ENCODE data around the gene ABCF2. TPM values are rescaled to one million over a fixed set of nuclear protein-coding genes. Genes with fewer than 3 reads are reported as not detected.

ABCF2 gene
- total and polyA plus RNA-seq, 2 donors (not counting 1 experiment from before 2014, with no cell fraction given): 16.1 to 30.2 TPM

- Histone ChIP-seq H3K4me3 (ENCODE audit: control extremely low read depth in 1 of 5, extremely low read depth in 1 of 5, insufficient read depth in 1 of 5, low read depth in 2 of 5, low read length in 4 of 5) (no peak overlapping the region), H3K79me2 (ENCODE audit: control insufficient read depth, insufficient read depth, low read length) (no peaks in the 10 kb centered on the region), H3K27ac (ENCODE audit: low read length in 2 of 2) (no peak overlapping the region), H3K4me1 (ENCODE audit: control insufficient read depth in 2 of 2, insufficient read depth in 2 of 2, low read length in 2 of 2) (no peaks in the 10 kb centered on the region), H3K4me2 (replicated peaks; ENCODE audit: low read depth, low read length, poor library complexity, severe bottlenecking) (no peak overlapping the region), H4K20me1 (ENCODE audit: control insufficient read depth, insufficient read depth, low read length, poor library complexity, severe bottlenecking) (no peaks in the 10 kb centered on the region), H2AFZ (ENCODE audit: insufficient read depth, low read depth, low read length, poor library complexity, severe bottlenecking) (no peak overlapping the region), H3K9ac (ENCODE audit: low read length) (no peak overlapping the region), H3K27me3 (replicated peaks in 1 of 4; ENCODE audit: control extremely low read depth in 1 of 4, control insufficient read depth in 3 of 4, insufficient read depth in 4 of 4, low read length in 3 of 4) (peaks cover 0 to 29% (median 8%) of the 10 kb centered on the region in 4 experiments), H3K9me3 (ENCODE audit: control extremely low read depth in 1 of 3, control insufficient read depth in 2 of 3, insufficient read depth in 1 of 3, low read length in 2 of 3) (peaks cover 0 to 27% (median 0%) of the 10 kb centered on the region in 3 donors), H3K36me3 (replicated peaks in 1 of 2; ENCODE audit: control extremely low read depth in 1 of 2, control insufficient read depth in 1 of 2, extremely low read depth in 1 of 2, insufficient read depth in 2 of 2, low read length in 1 of 2) (no peaks in the 10 kb centered on the region)
- intact Hi-C loops (cut with micrococcal nuclease): no loop called here
- 86% methylated on average over 21 of the region's 23 CpGs for whole genome bisulfite sequencing (ENCODE audit: insufficient coverage)
- ATAC-seq (ENCODE audit: low read depth) (no peak), DNase-seq (no peak)
- POLR2A ChIA-PET: no interaction called here
- H3K4me1 Mint-ChIP-seq: peaks cover 6% of the 10 kb centered on the region
- TF ChIP-seq, protein P1, sequence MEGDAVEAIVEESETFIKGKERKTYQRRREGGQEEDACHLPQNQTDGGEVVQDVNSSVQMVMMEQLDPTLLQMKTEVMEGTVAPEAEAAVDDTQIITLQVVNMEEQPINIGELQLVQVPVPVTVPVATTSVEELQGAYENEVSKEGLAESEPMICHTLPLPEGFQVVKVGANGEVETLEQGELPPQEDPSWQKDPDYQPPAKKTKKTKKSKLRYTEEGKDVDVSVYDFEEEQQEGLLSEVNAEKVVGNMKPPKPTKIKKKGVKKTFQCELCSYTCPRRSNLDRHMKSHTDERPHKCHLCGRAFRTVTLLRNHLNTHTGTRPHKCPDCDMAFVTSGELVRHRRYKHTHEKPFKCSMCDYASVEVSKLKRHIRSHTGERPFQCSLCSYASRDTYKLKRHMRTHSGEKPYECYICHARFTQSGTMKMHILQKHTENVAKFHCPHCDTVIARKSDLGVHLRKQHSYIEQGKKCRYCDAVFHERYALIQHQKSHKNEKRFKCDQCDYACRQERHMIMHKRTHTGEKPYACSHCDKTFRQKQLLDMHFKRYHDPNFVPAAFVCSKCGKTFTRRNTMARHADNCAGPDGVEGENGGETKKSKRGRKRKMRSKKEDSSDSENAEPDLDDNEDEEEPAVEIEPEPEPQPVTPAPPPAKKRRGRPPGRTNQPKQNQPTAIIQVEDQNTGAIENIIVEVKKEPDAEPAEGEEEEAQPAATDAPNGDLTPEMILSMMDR (IDR thresholded peaks at IDR 0.05): no peak
- TF ChIP-seq EZH2 (IDR thresholded peaks at IDR 0.05; ENCODE audit: borderline replicate concordance, insufficient read depth, low read depth, low read length, poor library complexity, severe bottlenecking): no peak
- no peak overlapping the region for H3K27ac Mint-ChIP-seq
- H3K9me3 Mint-ChIP-seq (ENCODE audit: insufficient read depth): no peaks in the 10 kb centered on the region
- CTCF ChIA-PET: interaction anchor here (1.6 kb wide), 1 partner anchor 11 kb away, joined by 5 read pairs; no protein-coding TSS in a partner anchor
- H3K4me3 Mint-ChIP-seq: no peak overlapping the region
- H3K27me3 Mint-ChIP-seq: peaks cover 51% of the 10 kb centered on the region
Measured at GRCh38 chr7:151175793-151176311, 51.2 kb downstream of the ABCF2 start.

GRCh38 chr7:151175047-151175792 lies 51.8 kb downstream of the ABCF2 start:
- TF ChIP-seq, protein P1 (IDR thresholded peaks at IDR 0.05): no peak
- TF ChIP-seq EZH2 (IDR thresholded peaks at IDR 0.05; ENCODE audit: borderline replicate concordance, insufficient read depth, low read depth, low read length, poor library complexity, severe bottlenecking): no peak
- intact Hi-C loops (cut with micrococcal nuclease): no loop called here
- POLR2A ChIA-PET: no interaction called here
- whole genome bisulfite sequencing (ENCODE audit: insufficient coverage): 71% methylated on average over 16 of the region's 16 CpGs
- Mint-ChIP-seq H3K9me3 (ENCODE audit: insufficient read depth) (no peaks in the 10 kb centered on the region), H3K4me3 (no peak overlapping the region), H3K27ac (no peak overlapping the region), H3K27me3 (peaks cover 46% of the 10 kb centered on the region), H3K4me1 (peaks cover 6% of the 10 kb centered on the region)
- H3K4me3 ChIP-seq (ENCODE audit: control extremely low read depth in 1 of 5, extremely low read depth in 1 of 5, insufficient read depth in 1 of 5, low read depth in 2 of 5, low read length in 4 of 5): no peak overlapping the region
- H3K27ac ChIP-seq (ENCODE audit: low read length in 2 of 2): no peak overlapping the region
- H3K9ac ChIP-seq (ENCODE audit: low read length): no peak overlapping the region
- ATAC-seq (ENCODE audit: low read depth): no peak
- H3K27me3 ChIP-seq (replicated peaks in 1 of 4; ENCODE audit: control extremely low read depth in 1 of 4, control insufficient read depth in 3 of 4, insufficient read depth in 4 of 4, low read length in 3 of 4): peaks cover 0 to 29% (median 8%) of the 10 kb centered on the region in 4 experiments
- H3K36me3 ChIP-seq (replicated peaks in 1 of 2; ENCODE audit: control extremely low read depth in 1 of 2, control insufficient read depth in 1 of 2, extremely low read depth in 1 of 2, insufficient read depth in 2 of 2, low read length in 1 of 2): no peaks in the 10 kb centered on the region
- no peaks in the 10 kb centered on the region for H3K4me1 ChIP-seq (ENCODE audit: control insufficient read depth in 2 of 2, insufficient read depth in 2 of 2, low read length in 2 of 2)
- H3K79me2 ChIP-seq (ENCODE audit: control insufficient read depth, insufficient read depth, low read length): no peaks in the 10 kb centered on the region
- CTCF ChIA-PET: interaction anchor here (0.9 to 1.6 kb wide), 3 partner anchors 8 to 126 kb away, joined by 3 to 5 read pairs (median 3); no protein-coding TSS in a partner anchor
- peaks cover 0 to 27% (median 0%) of the 10 kb centered on the region in 3 donors for H3K9me3 ChIP-seq (ENCODE audit: control extremely low read depth in 1 of 3, control insufficient read depth in 2 of 3, insufficient read depth in 1 of 3, low read length in 2 of 3)
- no peak for DNase-seq
- H2AFZ ChIP-seq (ENCODE audit: insufficient read depth, low read depth, low read length, poor library complexity, severe bottlenecking): no peak overlapping the region
- H3K4me2 ChIP-seq (replicated peaks; ENCODE audit: low read depth, low read length, poor library complexity, severe bottlenecking): no peak overlapping the region
- H4K20me1 ChIP-seq (ENCODE audit: control insufficient read depth, insufficient read depth, low read length, poor library complexity, severe bottlenecking): no peaks in the 10 kb centered on the region
